ENCODE results near the gene MESP2.

- TF ChIP-seq ZNF274 (IDR thresholded peaks at IDR 0.05; ENCODE audit: low read depth, low read length), result no peak
- TF ChIP-seq YY1 (IDR thresholded peaks at IDR 0.05; ENCODE audit: insufficient read depth, insufficient read length), result no peak
Observed at GRCh38 chr15:89806210-89806558, 30.1 kb downstream of the MESP2 start.

Measured in NT2/D1 (cell line).